ENCODE data around the gene CCDC91.
"Not testable (repeated sequence)": the region's sequence is repeated elsewhere in the genome, so short reads cannot be mapped to it uniquely, and the experiment has no call there.

The CCDC91 gene

GRCh38 chr12:28240853-28241252, 50.6 kb downstream of the CCDC91 start:
- no peaks in the 10 kb centered on the region for H3K4me1 ChIP-seq

GRCh38 chr12:28242129-28242495, 51.9 kb downstream of the CCDC91 start:
- H3K27me3 ChIP-seq: no peaks in the 10 kb centered on the region
- no peak for TF ChIP-seq Cebpa-rat (IDR thresholded peaks at IDR 0.05)
- H3K9ac ChIP-seq: no peak overlapping the region
- H3K36me3 ChIP-seq: no peaks in the 10 kb centered on the region
- no peaks in the 10 kb centered on the region for H3K9me3 ChIP-seq
- no peak overlapping the region for H3K27ac ChIP-seq
- H4K20me1 ChIP-seq: no peaks in the 10 kb centered on the region
- no peak overlapping the region for H3K4me2 ChIP-seq
- H3K4me1 ChIP-seq: no peaks in the 10 kb centered on the region
- H3K4me3 ChIP-seq: no peak overlapping the region

More at GRCh38 chr12:28240853-28241252, 50.6 kb downstream of the CCDC91 start:
- H3K36me3 ChIP-seq: no peaks in the 10 kb centered on the region
- no peak overlapping the region for H3K4me2 ChIP-seq
- no peak overlapping the region for H3K27ac ChIP-seq
- H4K20me1 ChIP-seq: no peaks in the 10 kb centered on the region
- TF ChIP-seq Cebpa-rat (IDR thresholded peaks at IDR 0.05): no peak
- no peak overlapping the region for H3K9ac ChIP-seq
- H3K4me3 ChIP-seq: no peak overlapping the region
- no peaks in the 10 kb centered on the region for H3K27me3 ChIP-seq
- H3K9me3 ChIP-seq: no peaks in the 10 kb centered on the region

DNA sequence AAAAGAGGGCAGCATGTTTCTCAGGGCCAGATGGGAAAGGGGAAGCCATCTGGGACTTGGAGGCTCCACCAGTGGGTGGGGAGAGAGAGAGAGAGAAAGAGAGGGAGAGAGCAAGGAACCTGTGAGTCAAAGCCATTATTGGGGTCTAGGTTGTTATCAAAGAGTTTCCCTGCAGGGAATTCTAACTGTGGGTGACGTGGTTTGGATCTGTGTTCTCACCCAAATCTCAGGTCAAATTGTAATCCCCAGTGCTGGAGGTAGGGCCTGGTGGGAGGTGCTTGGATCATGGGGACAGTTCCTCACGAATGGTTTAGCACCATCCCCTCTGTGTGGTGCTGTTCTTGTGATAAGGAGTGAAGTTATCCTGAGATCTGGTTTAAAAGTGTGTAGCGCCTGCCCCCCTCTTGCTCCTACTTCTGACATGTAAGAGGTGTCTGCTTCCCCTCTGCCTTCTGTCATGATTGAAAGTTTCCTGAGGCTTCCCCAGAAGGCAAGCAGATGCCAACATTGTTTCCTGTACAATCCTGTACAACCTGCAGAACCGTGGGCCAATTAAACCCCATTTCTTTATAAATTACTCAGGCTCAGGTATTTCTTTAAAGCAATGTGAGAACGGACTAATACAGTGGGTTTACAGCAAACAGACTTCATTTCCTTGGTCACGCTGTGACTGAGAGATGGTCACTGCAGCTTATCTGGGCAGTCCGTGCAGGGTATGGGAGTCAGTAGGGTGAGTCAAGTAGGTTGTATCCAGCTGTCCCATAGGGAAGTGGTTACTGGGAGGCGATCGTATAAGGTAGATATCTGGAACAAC, 52.4 kb downstream of the CCDC91 start:
- TF ChIP-seq Cebpa-rat (IDR thresholded peaks at IDR 0.05): no peak
- H3K4me3 ChIP-seq: no peak overlapping the region
- no peaks in the 10 kb centered on the region for H3K27me3 ChIP-seq
- H3K4me1 ChIP-seq: no peaks in the 10 kb centered on the region
- no peaks in the 10 kb centered on the region for H3K9me3 ChIP-seq
- H3K36me3 ChIP-seq: no peaks in the 10 kb centered on the region
- no peaks in the 10 kb centered on the region for H4K20me1 ChIP-seq
- H3K4me2 ChIP-seq: no peak overlapping the region
- no peak overlapping the region for H3K27ac ChIP-seq
- H3K9ac ChIP-seq: no peak overlapping the region

GRCh38 chr12:28243310-28243633, 53.0 kb downstream of the CCDC91 start:
- H3K4me2 ChIP-seq: no peak overlapping the region
- H3K36me3 ChIP-seq: no peaks in the 10 kb centered on the region
- H4K20me1 ChIP-seq: no peaks in the 10 kb centered on the region
- no peaks in the 10 kb centered on the region for H3K9me3 ChIP-seq
- H3K9ac ChIP-seq: no peak overlapping the region
- H3K4me1 ChIP-seq: no peaks in the 10 kb centered on the region
- no peaks in the 10 kb centered on the region for H3K27me3 ChIP-seq
- H3K27ac ChIP-seq: no peak overlapping the region
- TF ChIP-seq Cebpa-rat (IDR thresholded peaks at IDR 0.05): no peak
- no peak overlapping the region for H3K4me3 ChIP-seq

GRCh38 chr12:28247806-28248205, 57.5 kb downstream of the CCDC91 start:
- Histone ChIP-seq H3K27me3 (no peaks in the 10 kb centered on the region), H3K4me1 (no peaks in the 10 kb centered on the region), H3K4me3 (no peak overlapping the region), H3K9ac (no peak overlapping the region), H4K20me1 (no peaks in the 10 kb centered on the region), H3K9me3 (no peaks in the 10 kb centered on the region), H3K36me3 (no peaks in the 10 kb centered on the region), H3K27ac (no peak overlapping the region), H3K4me2 (no peak overlapping the region)
- no peak for TF ChIP-seq Cebpa-rat (IDR thresholded peaks at IDR 0.05)

DNA sequence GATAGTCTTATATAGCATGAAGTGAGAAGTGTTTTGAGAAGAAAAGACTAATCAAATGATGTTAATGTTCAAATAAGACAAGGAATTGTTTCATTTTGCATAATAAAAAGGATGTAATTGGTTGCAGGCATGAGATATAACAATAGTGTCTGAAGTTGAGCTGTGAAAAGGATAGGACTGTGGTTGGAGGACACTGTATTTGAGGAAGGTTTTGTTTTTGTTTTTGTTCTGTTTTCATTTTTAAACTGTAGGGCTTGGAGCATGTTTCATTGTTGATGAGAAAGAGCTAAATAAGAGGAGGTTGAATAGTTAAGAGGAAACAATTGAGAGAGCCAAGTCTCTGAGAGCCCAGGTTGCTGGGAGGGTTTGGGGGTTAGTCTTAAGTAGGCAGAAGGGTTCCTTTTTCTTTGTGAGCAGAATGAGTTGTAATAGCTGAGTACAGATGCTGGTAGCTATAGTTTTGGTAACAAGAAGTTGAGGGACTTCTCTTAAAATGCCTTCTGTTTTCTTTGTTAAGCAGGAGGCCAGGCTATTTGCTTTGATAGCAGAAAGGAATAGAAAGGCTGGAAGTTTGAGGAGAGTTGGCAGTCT, 58.4 kb downstream of the CCDC91 start:
- TF ChIP-seq Cebpa-rat (IDR thresholded peaks at IDR 0.05): no peak
- Histone ChIP-seq H3K4me2 (no peak overlapping the region), H3K27me3 (no peaks in the 10 kb centered on the region), H3K27ac (no peak overlapping the region), H3K9me3 (no peaks in the 10 kb centered on the region), H4K20me1 (no peaks in the 10 kb centered on the region), H3K4me1 (no peaks in the 10 kb centered on the region), H3K4me3 (no peak overlapping the region), H3K9ac (no peak overlapping the region), H3K36me3 (no peaks in the 10 kb centered on the region)

DNA sequence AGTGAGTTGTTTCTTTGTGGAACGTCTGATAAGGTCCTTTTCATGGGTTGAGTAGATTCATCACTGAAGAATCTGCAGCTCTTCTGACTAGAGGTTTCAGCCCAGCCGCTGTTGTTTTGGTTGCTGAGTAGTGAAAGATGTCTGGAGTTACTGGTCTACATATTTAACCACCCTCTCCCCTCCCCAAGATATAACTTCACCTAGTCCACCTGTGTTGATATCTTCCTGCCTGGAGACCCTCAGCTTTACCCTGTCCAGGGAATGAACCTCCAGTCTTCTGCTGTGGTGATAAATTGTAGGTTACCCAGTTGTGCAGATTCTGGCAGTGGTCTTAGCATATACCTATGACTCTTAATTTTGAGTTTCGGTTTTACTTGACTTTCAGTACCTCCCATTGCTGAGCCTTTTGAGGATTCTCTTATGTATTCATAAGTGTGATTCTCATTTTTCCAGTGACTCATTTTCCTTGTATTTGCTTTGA, 62.9 kb downstream of the CCDC91 start:
- no peaks in the 10 kb centered on the region for H3K9me3 ChIP-seq
- no peaks in the 10 kb centered on the region for H3K27me3 ChIP-seq
- no peak overlapping the region for H3K9ac ChIP-seq
- H3K27ac ChIP-seq: no peak overlapping the region
- H3K36me3 ChIP-seq: no peaks in the 10 kb centered on the region
- no peak overlapping the region for H3K4me3 ChIP-seq
- no peaks in the 10 kb centered on the region for H4K20me1 ChIP-seq
- H3K4me2 ChIP-seq: no peak overlapping the region
- TF ChIP-seq Cebpa-rat (IDR thresholded peaks at IDR 0.05): no peak
- H3K4me1 ChIP-seq: no peaks in the 10 kb centered on the region

GRCh38 chr12:28257411-28257810, 67.2 kb downstream of the CCDC91 start:
- H3K4me2 ChIP-seq: no peak overlapping the region

DNA sequence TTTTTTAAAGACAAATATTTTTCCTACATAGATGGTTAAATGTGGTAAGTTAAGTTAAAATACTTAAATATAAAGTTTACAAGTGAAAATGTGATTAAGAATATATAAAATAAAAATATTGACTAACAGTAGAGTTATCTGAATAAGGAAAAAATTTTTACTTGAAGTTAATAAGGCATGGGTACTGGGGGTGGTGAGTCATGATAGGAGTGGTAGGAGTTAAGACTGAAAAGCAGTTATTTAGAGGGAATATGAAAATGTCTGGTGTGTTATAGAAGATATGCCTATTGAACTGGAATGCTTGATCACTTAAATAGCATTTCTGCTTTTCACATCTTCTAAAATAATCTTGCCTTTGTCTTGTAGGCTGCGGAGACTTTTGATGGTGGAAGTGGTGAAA, 68.7 kb downstream of the CCDC91 start:
- no peaks in the 10 kb centered on the region for H3K4me1 ChIP-seq
- no peaks in the 10 kb centered on the region for H3K36me3 ChIP-seq
- H3K9me3 ChIP-seq: no peaks in the 10 kb centered on the region
- no peak overlapping the region for H3K9ac ChIP-seq
- no peak for TF ChIP-seq Cebpa-rat (IDR thresholded peaks at IDR 0.05)
- H3K4me2 ChIP-seq: no peak overlapping the region
- H3K27me3 ChIP-seq: no peaks in the 10 kb centered on the region
- H3K27ac ChIP-seq: no peak overlapping the region
- no peak overlapping the region for H3K4me3 ChIP-seq
- no peaks in the 10 kb centered on the region for H4K20me1 ChIP-seq

More at GRCh38 chr12:28257411-28257810, 67.2 kb downstream of the CCDC91 start:
- Histone ChIP-seq H3K27me3 (no peaks in the 10 kb centered on the region), H4K20me1 (no peaks in the 10 kb centered on the region), H3K9ac (no peak overlapping the region), H3K4me3 (no peak overlapping the region), H3K4me1 (no peaks in the 10 kb centered on the region), H3K36me3 (no peaks in the 10 kb centered on the region), H3K9me3 (no peaks in the 10 kb centered on the region), H3K27ac (no peak overlapping the region)
- no peak for TF ChIP-seq Cebpa-rat (IDR thresholded peaks at IDR 0.05)

DNA sequence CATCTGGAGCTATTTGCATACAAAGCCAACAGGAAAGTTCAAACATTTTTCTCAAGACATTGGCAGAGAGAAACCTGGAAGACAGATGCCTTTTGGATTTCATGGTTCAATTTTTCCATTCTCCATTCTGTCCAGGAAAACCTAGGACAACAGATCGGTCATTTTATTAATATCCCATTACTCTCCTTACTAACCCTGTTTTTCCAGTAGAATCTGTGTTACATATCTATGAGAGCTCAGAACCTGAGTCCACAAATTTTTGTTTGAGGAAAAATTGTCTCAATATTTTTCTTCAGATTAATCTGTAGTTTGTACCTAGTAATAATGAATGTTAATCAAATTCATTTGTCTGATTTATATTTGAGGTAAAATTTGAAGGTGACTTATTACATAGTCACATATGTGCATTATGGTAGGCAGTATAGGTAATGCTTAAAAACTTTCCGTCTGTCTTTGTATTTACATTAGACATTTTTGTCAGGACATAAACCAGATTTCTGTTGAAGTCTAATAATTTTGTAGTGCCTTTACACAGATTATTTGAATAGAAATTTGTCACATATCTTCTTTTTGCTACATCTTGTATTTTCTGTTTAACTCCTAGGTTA, 75.3 kb downstream of the CCDC91 start:
- Histone ChIP-seq H3K36me3 (no peaks in the 10 kb centered on the region), H4K20me1 (no peaks in the 10 kb centered on the region), H3K9ac (no peak overlapping the region), H3K4me3 (no peak overlapping the region), H3K27ac (no peak overlapping the region), H3K4me2 (no peak overlapping the region), H3K9me3 (peaks cover under 1% of the 10 kb centered on the region; the same call in 1 of the 2 replicates), H3K4me1 (no peaks in the 10 kb centered on the region), H3K27me3 (no peaks in the 10 kb centered on the region)
- TF ChIP-seq Cebpa-rat (IDR thresholded peaks at IDR 0.05): no peak

DNA sequence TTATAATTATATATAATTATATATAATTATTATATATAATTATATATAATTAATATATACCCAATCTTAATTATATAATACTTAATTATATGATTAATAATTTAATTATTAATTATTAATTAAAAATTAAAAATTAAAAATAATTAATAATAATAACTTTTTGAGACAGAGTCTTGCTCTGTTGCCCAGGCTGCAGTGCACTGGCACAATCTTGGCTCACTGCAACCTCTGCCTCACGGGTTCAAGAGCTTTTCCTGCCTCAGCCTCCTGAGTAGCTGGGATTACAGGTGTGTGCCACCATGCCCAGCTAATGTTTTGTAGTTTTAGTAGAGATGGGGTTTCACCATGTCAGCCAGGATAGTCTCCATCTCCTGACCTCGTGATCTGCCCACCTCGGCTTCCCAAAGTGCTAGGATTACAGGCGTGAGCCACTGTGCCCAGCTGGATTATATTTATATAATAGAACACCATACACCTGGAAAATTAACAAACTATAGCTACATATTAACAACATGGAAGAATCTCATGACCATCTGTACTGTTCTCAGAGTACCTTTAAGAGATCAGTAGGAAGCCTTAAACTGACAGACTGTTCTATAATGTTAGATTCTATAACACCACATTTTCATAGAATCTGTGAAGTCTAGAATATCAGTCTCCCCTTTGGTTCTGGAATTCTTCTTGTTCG, 77.8 kb downstream of the CCDC91 start:
- not testable (repeated sequence) for H3K4me3 ChIP-seq, H3K9me3 ChIP-seq, H4K20me1 ChIP-seq, H3K9ac ChIP-seq, H3K27ac ChIP-seq, H3K4me2 ChIP-seq, H3K36me3 ChIP-seq, H3K27me3 ChIP-seq, H3K4me1 ChIP-seq
